ENCODE measurements around the gene ANO1.

Gene ANO1

GRCh38 chr11:70220920-70221319 lies 142.8 kb downstream of the ANO1 start:
- TF ChIP-seq EZH2phosphoT487 (conservative IDR thresholded peaks at IDR 0.05; ENCODE audit: low read length) (no peak), CTCF (IDR thresholded peaks at IDR 0.05; ENCODE audit: insufficient read depth, low read length, poor library complexity, severe bottlenecking) (no peak)
- no peak overlapping the region for H3K27ac ChIP-seq (ENCODE audit: low read depth, low read length)
- no peak overlapping the region for H3K9ac ChIP-seq (ENCODE audit: low read length)
- H3K4me3 ChIP-seq (ENCODE audit: insufficient read depth, low read length, poor library complexity, severe bottlenecking), result no peak overlapping the region
- H4K20me1 ChIP-seq (ENCODE audit: low read depth, low read length), result no peaks in the 10 kb centered on the region
- H3K36me3 ChIP-seq (ENCODE audit: low read length), result no peaks in the 10 kb centered on the region
- H3K27me3 ChIP-seq (ENCODE audit: low read length), result no peaks in the 10 kb centered on the region
- no peaks in the 10 kb centered on the region for H3K9me3 ChIP-seq (ENCODE audit: insufficient read depth, low read length)
- H3K79me2 ChIP-seq (ENCODE audit: insufficient read depth, low read length), result no peaks in the 10 kb centered on the region
- no peaks in the 10 kb centered on the region for H3F3A ChIP-seq (ENCODE audit: insufficient read depth)
- H2AFZ ChIP-seq (ENCODE audit: low read depth, low read length, severe bottlenecking), result no peak overlapping the region
- no peak overlapping the region for H3K4me2 ChIP-seq (ENCODE audit: low read depth, low read length, poor library complexity, severe bottlenecking)
- H3K9me2 ChIP-seq (replicated peaks; ENCODE audit: insufficient read depth, low read length), result no peaks in the 10 kb centered on the region

GRCh38 chr11:70225681-70226177 lies 147.6 kb downstream of the ANO1 start:
- Histone ChIP-seq H3K9ac (ENCODE audit: low read length) (no peak overlapping the region), H3K4me3 (ENCODE audit: insufficient read depth, low read length, poor library complexity, severe bottlenecking) (no peak overlapping the region), H3K27me3 (ENCODE audit: low read length) (no peaks in the 10 kb centered on the region), H2AFZ (ENCODE audit: low read depth, low read length, severe bottlenecking) (no peak overlapping the region), H3K9me2 (replicated peaks; ENCODE audit: insufficient read depth, low read length) (no peaks in the 10 kb centered on the region), H3K36me3 (ENCODE audit: low read length) (no peaks in the 10 kb centered on the region), H3K9me3 (ENCODE audit: insufficient read depth, low read length) (no peaks in the 10 kb centered on the region), H3K4me2 (ENCODE audit: low read depth, low read length, poor library complexity, severe bottlenecking) (no peak overlapping the region), H3K79me2 (ENCODE audit: insufficient read depth, low read length) (no peaks in the 10 kb centered on the region), H4K20me1 (ENCODE audit: low read depth, low read length) (no peaks in the 10 kb centered on the region), H3K27ac (ENCODE audit: low read depth, low read length) (no peak overlapping the region), H3F3A (ENCODE audit: insufficient read depth) (no peaks in the 10 kb centered on the region)
- no peak for TF ChIP-seq CTCF (IDR thresholded peaks at IDR 0.05; ENCODE audit: insufficient read depth, low read length, poor library complexity, severe bottlenecking)
- TF ChIP-seq EZH2phosphoT487 (conservative IDR thresholded peaks at IDR 0.05; ENCODE audit: low read length), result no peak

- Histone ChIP-seq H3K27me3 (ENCODE audit: low read length) (no peaks in the 10 kb centered on the region), H3K27ac (ENCODE audit: low read depth, low read length) (no peak overlapping the region), H3K4me2 (ENCODE audit: low read depth, low read length, poor library complexity, severe bottlenecking) (no peak overlapping the region), H4K20me1 (ENCODE audit: low read depth, low read length) (no peaks in the 10 kb centered on the region), H3K9me2 (replicated peaks; ENCODE audit: insufficient read depth, low read length) (no peaks in the 10 kb centered on the region), H2AFZ (ENCODE audit: low read depth, low read length, severe bottlenecking) (no peak overlapping the region), H3K9ac (ENCODE audit: low read length) (no peak overlapping the region), H3K36me3 (ENCODE audit: low read length) (no peaks in the 10 kb centered on the region), H3K9me3 (ENCODE audit: insufficient read depth, low read length) (no peaks in the 10 kb centered on the region), H3F3A (ENCODE audit: insufficient read depth) (no peaks in the 10 kb centered on the region), H3K4me3 (ENCODE audit: insufficient read depth, low read length, poor library complexity, severe bottlenecking) (no peak overlapping the region), H3K79me2 (ENCODE audit: insufficient read depth, low read length) (no peaks in the 10 kb centered on the region)
- no peak for TF ChIP-seq CTCF (IDR thresholded peaks at IDR 0.05; ENCODE audit: insufficient read depth, low read length, poor library complexity, severe bottlenecking)
- no peak for TF ChIP-seq EZH2phosphoT487 (conservative IDR thresholded peaks at IDR 0.05; ENCODE audit: low read length)
These were observed 148.1 kb downstream of the ANO1 start for GRCh38 chr11:70226183-70226582.

All from SU-DHL-6 (cell line).